ENCODE data around the gene TNNI3K.

The TNNI3K gene

GRCh38 chr1:74583397-74583796 lies 348.2 kb downstream of the TNNI3K start:
- no peak for DNase-seq

GRCh38 chr1:74584185-74584584 lies 349.0 kb downstream of the TNNI3K start:
- no peak for DNase-seq

- DNase-seq, result no peak
These were observed 351.2 kb downstream of the TNNI3K start for GRCh38 chr1:74586253-74586897.

- DNase-seq, result no peak
These were observed 352.7 kb downstream of the TNNI3K start for GRCh38 chr1:74587888-74588287.

- DNase-seq, result no peak
These were observed 355.1 kb downstream of the TNNI3K start for GRCh38 chr1:74590288-74590687.

- DNase-seq, result no peak
These were observed 356.8 kb downstream of the TNNI3K start for GRCh38 chr1:74591949-74592348.

- no peak for DNase-seq
These were observed 357.6 kb downstream of the TNNI3K start for GRCh38 chr1:74592580-74593355.
